IPS-NIHi7 (cell line): ENCODE data around the gene MCC.
A peak's percentile ranks its signal among the peaks of the same experiment; 100 is the strongest.

Experiments used
- DNase-seq: peaks from one replicate; pipeline ENCODE4 v3.0.0; 2012; ENCODE audit warnings: mixed read lengths; ENCODE audit errors: extremely low spot score

MCC gene

DNA sequence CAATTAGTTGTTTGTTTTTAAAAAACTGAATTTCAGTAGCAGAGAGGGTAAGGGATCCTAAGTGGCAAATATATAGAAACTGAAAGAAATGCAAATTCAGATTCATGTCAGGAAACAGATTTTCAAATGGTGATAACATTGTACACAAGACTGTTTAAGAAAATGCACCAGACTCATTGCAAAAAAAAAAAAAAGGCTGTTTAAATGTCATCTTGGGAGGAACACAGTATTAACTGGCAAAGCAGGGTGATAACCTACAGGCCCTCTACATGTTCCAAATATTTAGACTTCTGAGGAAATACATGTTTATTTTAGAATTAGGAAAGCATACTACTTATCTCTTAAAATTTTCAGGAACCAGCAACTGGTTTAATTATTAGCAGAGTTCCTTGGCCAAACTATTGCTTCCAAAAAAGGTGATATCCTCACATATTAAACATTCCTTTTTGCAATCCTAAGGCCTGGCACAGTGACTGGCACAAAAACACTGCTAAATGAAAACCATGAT is 167.9 kb downstream of the MCC start:
- no peak for DNase-seq

DNA sequence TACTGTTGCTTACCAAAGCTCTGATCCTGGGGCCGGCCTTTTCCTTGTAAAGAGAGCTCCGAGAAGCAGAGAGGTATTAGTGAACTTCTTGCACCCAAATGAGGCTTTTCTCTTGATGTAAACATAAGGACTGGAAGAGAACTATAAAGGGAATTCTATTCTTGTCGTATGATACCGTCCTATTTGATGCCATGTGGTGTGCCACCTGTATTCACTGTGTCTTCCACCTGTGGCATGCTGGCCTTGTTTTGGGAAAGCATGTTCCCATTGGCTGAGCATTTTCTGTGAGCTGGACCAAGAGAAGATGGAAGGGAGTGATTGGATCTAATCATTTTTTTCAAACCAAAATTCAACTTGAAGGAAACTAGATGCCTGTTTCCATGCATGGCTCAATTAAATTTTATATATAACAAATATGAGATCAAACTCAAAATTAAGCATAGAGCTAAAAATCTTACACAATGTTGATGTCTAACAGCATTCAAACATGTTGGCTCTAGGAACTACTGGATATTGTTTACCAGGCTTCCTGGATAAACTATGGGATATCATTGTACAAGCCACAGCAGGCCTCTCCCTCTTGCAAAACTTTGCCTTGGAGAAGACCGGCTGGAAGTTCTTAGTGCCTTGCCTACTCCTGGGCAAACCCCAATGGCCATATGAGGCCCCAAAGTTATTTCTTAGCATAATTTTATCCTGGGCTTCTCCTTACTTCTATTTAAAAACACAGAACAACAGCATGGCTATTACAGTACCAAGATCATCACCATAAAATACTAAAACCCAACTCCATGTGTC is 168.8 kb downstream of the MCC start:
- DNase-seq: no peak

DNA sequence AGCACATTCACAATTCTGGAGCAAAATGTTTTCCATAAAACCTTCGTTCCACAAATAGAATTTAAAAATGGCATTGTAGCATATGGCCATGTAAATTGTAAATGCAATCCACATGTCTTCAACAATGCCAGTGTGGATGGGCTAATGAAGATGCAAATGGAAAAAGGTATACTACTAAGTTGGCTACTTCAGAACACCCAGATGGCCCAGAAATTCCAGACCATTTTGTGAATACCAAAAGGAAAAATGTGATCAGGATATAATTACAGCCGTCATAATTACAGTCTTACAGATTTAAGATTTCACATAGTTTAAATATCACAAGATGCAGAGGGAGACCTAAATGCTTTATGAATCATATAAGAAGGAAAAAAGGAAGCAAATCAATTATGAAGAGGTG is 170.6 kb downstream of the MCC start:
- DNase-seq: no peak

DNA sequence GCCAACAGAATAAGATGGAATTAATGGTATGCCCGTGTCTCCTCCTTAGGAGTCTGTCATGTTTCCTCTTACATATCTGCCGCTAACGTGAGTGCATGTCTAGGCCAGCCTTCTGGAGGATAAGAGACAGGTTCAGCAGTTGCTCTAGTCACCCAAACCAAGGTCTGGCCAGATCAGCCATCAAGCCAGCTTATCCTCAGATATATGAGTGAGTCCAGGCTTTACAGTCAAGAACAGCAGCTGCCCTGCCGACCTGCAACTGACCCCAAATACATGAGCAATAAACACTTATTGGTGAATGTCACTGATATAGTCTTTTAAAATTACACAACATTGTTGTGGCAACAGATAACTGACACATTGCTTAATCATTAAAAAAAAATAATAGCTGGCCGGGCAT is 177.0 kb downstream of the MCC start:
- no peak for DNase-seq

DNA sequence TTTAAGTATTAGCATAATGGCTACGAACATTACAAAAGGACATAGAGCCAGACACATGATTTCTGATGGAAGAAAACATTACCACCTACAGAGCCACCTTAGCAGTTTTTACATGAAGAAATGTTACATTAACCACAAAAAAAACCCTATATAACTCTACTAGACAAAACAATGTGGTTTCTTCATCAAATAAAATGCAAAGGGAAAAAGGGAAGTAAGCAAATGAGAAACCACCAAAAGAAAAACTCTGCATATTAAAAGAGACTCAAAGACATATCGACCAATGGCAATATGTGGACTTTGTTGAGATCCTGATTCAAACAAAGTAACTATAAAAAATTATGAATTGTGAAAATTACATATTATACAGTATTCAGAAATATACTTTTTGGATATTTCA is 186.1 kb downstream of the MCC start:
- DNase-seq: no peak

DNA sequence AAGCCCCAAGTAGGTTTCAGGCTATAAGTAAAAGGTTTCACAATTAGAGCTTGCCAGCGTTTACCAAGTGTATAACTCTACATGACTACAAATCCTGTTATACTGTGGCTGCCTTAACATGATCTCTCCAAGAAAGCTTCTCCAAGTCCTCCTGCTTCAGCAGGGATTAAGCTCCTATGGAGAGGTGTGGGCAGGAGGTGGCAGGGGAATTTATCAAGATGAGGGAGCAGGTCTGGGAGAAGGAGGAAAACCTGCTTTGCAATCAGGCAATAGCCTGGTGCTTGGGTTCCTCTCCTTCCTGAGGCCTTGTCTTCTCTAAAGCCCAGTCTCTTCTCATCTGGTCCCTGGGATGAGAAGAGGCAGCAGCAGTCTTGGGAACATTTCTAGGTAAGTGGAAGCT is 188.7 kb downstream of the MCC start:
- no peak for DNase-seq

DNA sequence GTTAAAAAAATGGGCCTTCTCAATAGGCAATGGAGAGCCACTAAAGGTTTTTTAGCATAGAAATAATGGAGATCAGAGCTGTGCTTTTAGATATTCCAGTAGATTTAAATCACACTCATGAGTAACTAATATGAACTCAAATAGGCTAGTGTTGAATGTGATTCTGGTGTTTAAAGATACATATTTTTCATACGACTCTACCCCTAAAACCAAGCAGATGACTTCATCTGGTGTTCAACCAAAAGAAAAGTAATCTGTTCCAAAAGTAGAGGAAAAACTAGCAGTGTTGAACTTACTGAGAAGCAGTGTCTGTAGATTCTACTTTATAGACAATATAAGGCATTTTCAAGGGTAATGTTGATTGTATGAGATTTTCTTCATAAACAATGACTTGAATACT is 191.6 kb downstream of the MCC start:
- no peak for DNase-seq

DNA sequence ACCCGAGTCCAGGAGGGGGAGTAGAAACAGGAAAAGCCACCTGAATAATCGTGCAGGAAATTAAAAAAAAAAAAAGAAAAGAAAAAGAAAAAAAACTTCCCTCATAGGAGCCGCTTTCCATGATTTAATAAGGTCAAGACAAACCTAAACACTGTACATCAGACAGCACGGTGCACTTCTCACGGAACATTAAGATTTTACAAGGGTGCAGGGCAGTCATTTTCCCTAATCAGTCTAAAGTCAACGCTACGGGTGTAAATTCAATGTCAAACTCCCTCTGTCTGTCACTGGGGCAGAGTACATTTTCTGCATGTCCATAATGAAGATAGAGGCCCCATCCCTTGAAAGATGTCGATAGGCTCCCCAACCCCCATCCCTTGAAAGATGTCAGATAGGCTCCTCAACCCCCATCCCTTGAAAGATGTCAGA is 193.1 kb downstream of the MCC start:
- no peak for DNase-seq

DNA sequence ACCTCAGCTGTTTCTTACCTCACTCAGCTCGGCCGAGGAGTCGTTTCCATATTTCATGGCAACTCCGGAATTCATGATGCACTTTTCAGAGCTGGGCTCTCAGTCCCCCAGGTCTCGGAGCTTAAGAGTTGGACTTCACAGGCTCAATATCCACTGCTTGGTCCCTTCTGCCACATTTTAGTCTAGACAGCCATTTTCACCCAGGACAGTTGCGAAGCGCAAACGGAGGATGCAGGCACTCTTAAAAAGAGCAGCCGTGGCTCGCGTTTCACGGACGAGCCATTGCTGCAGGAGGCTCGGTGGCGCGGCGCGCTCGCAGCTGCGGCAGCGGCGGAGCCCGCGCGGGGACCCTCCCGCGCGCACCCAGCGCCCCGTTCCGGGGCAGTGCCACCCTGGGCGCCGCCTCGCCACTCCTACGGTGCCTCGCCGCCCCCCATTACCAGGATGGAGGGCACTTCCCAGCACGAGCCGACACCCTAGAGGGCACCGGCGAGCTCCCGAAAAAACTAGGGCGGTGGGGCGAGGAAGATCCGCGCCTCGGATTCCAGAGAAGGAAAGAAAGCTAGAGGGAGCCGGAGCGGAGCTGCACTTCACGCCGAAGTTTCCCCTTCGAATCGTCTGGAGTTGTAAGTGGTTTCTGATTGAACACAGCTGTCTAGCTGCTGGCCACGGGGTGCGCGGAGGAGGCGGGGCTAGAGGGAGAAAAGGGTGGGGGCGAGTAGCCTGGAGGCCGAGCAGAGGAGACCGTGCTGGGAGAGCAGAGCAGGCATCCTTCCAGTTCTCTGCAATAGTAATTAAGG is 193.7 kb downstream of the MCC start:
- DNase-seq: peak; percentile 85

DNA sequence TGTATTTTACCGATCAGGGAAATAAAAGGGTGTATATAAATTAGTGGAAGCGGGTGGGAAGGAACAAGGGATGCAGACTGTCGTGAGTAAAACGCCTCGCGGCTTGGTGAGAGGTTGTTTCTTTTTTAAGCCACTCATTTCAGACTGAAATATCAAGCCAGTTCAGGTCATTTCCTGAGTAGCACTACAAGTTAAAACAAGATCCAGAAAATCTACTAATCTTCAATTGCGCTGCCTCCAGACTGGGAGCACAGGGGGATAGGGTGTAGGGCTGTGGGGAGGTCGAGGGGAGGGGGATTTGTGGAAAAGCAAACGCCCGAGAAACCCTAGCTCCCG is 194.3 kb downstream of the MCC start:
- DNase-seq: peak; percentile 18

DNA sequence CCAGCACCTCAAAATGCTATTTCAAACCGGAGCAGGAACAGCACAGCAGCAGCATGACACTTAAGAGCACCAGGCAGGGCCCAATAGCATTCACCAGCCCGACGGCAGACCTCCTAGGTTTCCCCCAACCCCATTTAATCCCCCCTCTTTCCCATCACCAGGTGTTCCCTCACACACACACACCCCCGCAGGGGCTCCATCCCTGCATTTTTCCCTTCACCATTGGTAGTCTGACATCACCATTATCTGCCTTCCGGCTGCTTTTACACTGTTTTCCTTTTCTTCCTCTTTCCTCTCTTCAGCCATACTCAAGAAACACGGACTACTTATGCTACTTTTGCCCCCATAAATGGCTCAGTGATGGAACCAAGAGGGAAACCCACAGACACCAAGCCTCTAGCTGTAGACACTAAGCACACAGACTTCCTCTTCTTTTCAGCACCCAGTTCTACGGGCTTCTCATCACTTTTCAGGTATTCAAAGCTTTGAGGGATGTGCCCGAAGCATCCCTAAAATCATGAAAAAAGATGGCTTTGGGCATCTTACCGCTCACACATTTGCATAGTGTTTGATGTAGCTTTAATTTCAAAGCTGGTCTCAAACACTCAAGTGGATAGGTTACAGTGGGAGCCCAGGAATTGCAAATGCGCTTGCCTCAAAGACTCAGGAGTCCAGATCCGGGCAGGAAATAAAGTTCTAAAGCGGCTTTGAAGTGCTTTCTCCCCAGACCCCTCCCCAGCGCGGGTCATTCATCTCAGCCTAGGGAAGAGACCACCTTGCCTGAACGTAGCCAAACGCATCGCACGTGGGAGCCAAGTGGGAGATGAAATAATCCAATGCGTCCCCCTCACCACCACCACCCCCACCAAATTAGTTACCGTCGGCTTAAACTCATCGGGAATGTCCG is 194.9 kb downstream of the MCC start:
- peak; percentile 45 for DNase-seq

DNA sequence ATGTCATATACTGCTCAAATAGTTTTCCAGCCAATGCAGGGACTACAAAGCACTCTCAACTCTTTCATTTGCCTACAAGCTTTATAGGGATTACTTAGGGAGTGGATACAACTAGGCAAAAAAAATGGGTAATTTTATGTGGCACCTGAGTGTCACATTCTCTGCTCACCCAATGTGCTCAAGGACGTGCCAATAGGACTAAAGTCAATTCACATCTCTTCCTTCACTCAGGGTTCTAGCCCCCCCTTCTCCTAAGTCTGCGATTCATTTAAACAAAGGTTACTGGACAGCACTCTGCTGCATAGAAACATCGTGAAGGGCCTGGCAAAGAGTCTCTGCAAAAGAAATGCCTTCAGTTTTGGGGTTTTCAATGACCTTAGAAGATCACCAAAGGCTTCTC is 195.8 kb downstream of the MCC start:
- DNase-seq: no peak

DNA sequence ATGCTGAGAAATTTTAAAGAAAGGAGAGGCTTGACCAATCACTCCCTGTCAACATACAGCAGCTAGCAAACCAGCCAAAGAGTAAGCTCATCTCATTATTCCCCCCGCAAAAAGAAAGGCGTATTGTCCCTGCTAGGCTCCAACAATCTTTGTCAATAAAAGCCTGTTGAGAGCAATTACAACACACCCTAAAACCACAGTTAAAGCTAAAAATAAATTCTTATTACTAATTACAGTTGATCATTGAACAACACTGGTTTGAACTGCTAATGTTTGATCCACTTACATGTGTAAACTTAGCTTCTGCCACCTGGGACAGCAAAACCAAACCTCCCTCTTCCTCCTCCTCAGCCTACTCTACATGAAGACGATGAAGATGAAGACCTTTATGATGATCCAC is 204.7 kb downstream of the MCC start:
- no peak for DNase-seq

DNA sequence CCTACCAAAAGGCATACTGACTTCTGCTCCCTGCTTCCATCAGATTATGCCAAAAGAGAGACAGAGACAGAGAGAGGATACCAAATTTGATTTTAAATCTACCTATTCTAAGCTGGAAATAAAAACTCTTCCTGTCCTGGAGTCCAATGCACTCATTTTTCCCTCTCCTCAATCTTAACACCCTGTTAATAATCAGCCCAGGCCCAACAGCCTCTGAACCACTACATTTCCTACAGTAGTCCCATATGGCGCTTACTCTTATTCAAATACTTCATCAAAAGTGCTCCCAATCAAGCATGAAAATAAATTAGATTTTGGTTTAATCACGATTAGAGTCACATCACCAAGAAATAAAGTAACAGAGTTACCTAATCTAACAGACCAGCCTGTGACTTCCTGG is 205.8 kb downstream of the MCC start:
- no peak for DNase-seq

DNA sequence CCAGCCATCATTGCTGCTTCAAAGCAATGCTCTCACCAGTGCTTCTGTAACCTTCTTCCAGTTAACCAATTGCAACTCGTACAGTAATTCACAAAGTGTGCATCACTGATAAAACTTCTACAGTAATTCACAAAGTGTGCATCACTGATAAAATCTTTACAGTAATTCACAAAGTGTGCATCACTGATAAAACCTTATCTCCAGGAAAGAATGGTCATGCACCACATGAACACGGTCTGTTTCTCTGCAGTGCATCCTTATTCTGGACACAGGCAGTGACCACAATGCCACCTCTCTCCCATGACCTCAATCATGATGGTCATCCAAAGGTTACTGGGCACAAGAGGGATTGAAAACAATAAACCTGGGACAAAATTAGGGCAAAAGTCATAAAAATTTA is 207.1 kb downstream of the MCC start:
- DNase-seq: no peak

DNA sequence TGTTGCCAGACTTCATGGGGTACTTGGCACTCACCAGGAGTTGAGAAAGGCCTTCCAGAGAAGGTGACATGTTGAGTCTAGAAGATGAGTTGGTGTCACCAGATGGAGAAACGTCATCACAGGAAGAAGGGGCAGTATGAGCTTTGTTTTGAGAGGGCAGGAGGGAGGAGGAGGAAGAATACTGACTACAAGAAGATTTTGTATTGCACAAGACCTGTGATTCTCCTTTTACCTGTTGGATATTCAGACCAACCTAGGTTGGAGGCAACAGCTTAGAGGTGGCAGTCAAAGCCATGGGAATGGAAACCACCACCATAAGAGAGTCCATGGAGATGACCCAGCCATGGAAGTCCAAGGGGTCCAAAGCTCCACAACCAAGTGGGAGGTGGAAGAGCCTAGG is 207.7 kb downstream of the MCC start:
- DNase-seq: no peak

DNA sequence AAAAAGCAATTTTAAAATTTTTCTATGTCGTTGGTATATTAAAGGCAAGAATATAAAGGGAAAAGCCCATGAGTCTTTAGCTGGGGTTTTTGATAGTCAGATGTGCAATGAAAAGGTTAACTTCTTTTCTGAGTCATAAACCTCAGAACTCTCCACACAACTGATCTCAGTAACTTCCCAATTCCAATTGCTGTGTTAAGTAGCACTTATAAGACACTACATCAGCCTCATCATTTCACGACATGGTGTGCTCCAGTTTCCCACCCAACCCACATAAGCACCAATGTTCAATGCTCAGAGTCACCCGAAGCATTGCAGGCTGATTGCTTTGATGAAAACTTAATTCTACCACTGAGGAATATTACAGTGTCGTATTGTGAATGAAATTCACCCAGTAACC is 209.3 kb downstream of the MCC start:
- DNase-seq: no peak

DNA sequence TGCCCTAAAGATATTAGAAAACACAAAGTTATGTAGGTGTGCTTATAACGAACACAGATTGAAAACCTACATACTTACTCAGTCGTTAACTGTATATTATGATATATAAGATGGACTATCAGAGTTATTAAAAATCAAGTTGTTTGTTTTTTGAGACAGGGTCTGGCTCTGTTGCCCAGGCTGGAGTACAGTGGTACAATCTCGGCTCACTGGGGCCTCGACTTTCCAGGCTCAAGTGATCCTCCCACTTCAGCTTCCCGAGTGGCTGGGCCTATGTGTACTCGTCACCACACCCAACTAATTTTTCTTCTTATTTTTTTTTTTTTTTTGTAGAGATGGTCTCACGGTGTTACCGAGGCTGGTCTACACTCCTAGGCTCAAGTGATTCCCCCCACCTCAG is 211.8 kb downstream of the MCC start:
- no peak for DNase-seq

DNA sequence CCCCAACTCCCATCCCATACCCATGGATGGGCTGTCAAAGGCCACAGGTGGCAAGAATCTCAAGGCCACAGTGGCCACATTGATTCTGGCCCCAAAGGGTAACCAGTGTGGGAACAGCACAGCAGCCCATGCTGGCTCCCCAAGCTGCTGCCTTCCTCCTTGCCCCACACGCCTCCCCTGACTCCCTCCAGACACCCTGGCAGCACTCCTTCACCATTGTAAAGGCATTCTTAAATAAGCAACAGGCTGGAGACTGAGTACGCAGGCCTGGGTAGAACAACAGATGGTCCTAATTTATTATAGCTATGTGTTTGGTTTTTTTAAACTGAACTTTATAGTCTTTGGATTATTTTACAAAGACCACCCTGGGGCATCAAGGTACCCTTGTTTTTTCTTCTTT is 212.3 kb downstream of the MCC start:
- DNase-seq: peak; percentile 19

DNA sequence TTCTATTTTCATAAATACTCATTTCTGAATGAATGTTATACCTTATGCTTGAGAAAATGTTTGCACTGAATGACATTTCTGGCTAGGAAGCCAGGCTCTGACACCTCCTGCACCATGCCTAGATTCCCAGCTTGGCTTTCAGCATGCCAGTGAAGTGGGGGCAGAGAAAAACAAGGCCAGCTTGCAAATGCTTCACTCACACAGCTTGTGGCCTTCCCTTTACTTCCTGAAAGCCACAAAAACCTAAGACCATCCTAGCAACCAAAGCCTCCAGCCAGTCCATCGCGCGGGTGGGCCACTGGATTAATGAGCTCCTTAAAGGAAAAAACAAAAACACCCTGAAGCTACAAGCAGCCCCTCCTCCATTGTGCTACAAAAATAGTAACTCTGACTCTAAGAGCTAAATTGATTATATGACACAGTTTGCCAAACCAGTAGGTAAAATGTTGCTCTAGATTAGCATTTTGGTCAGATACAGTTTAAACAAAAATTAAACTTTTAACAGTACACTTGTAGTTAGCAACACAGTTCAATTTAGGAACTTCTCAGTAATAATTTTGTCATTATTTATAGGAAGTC is 213.3 kb downstream of the MCC start:
- DNase-seq: peak; percentile 51

DNA sequence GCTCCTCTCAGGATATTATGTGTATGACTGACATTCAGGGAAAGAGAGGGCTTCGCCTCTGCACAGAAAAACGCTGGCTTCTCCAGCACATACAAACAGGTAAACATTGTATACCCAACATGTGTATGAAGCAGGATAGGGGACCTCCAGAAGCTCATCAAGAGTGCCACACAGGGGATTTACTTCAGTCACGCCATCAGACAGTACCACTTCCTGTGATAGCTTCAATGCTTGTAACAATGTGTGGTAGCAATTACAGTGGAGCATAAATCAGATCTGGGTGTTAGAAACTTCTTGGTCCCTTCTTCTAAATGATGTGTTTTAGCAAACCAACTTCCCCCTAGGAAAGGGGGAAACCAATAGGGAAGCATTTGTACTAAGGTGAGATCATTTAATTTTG is 214.3 kb downstream of the MCC start:
- DNase-seq: no peak
